Naive thymus-derived CD8-positive, alpha-beta T cell (primary cell): ENCODE results near the gene RASGRF2. TPM values are rescaled to one million over a fixed set of nuclear protein-coding genes. Genes with fewer than 3 reads are reported as not detected.
A peak's percentile ranks its signal among the peaks of the same experiment; 100 is the strongest.
"Not testable (repeated sequence)": the region's sequence is repeated elsewhere in the genome, so short reads cannot be mapped to it uniquely, and the experiment has no call there.

ENCODE experiments used
- ATAC-seq, 2 donors: fragments of 150-1000 bp; cut with Tn5 transposase in 1 of 2; sonication (Bioruptor Pico), chemical (Tn5 transposase) in 1 of 2; 1 replicate in 1 of 2; 2 replicates in 1 of 2; pipeline ENCODE4 v1.10.0; 2021; ENCODE audit warnings: mild to moderate bottlenecking in 2 of 2, moderate library complexity in 2 of 2
- POLR2A ChIA-PET: fragments of 350-600 bp; sonication (Branson Sonifier 250); formaldehyde crosslinking; loops from one replicate; lab custom pipeline; 2021; ENCODE audit warnings: antibody characterized with exemption; lab: Charles Lee
- DNase-seq, 10 donors: peaks; one replicate each; pipeline versions ENCODE4 v3.0.0 to v3.0.0-alpha.2; 2020 to 2022
- H3K27ac Mint-ChIP-seq, 10 donors: one replicate each; pipeline ENCODE4 v1.8.0; 2020 to 2022; ENCODE audit warnings: mild to moderate bottlenecking in 10 of 10, mixed read lengths in 10 of 10, moderate library complexity in 4 of 10, inconsistent platforms in 1 of 10
- H3K27me3 Mint-ChIP-seq, 5 donors: one replicate each; pipeline ENCODE4 v1.8.0; 2021 to 2022; ENCODE audit warnings: mixed read lengths in 5 of 5
- H3K36me3 Mint-ChIP-seq, 3 donors: one replicate each; pipeline ENCODE4 v1.8.0; 2020 to 2022; ENCODE audit warnings: mixed read lengths in 3 of 3, mild to moderate bottlenecking in 2 of 3, inconsistent platforms in 1 of 3
- H3K4me1 Mint-ChIP-seq, 4 donors: one replicate each; pipeline ENCODE4 v1.8.0; 2021 to 2022; ENCODE audit warnings: mixed read lengths in 4 of 4
- H3K4me3 Mint-ChIP-seq, 10 donors: one replicate each; pipeline ENCODE4 v1.8.0; 2020 to 2022; ENCODE audit warnings: mild to moderate bottlenecking in 10 of 10, mixed read lengths in 10 of 10, moderate library complexity in 6 of 10, inconsistent platforms in 1 of 10
- H3K9me3 Mint-ChIP-seq, 9 donors: one replicate each; pipeline ENCODE4 v1.8.0; 2020 to 2022; ENCODE audit warnings: mixed read lengths in 9 of 9, mild to moderate bottlenecking in 3 of 9, inconsistent platforms in 1 of 9, moderate library complexity in 1 of 9
- polyA plus RNA-seq, 3 donors: library from polyadenylated mRNA; unstranded; fragments of 300-500 nt; fragmentation: Illumina TruSeq; gene quantifications; one replicate each; pipeline ENCODE4 v1.2.3, GENCODE V29; 2021
- total RNA-seq, 8 experiments: library from RNA in 2 of 8; stranded (reverse) in 2 of 8; gene quantifications; one replicate each; pipeline ENCODE4 v1.2.3 and lab custom pipeline; 2021 to 2026

RASGRF2 gene
- total and polyA plus RNA-seq, 5 experiments from 2014 or later: 8.3 to 35.9 (median 21.7) TPM

DNA sequence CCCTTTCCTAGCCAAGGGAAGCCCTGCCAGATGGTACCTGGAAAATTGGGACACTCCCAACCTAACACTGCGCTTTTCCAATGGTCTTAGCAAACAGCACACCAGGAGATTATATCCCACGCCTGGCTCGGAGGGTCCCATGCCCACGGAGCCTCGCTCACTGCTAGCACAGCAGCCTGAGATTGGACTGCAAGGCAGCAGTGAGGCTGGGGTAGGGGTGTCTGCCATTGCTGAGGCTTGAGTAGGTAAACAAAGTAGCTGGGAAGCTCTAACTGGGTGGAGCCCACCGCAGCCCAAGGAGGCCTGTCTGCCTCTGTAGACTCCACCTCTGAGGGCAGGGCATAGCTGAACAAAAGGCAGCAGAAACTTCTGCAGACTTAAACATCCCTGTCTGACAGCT is 68.7 kb downstream of the RASGRF2 start:
- H3K27me3 Mint-ChIP-seq, ATAC-seq, DNase-seq: not testable (repeated sequence)
- Mint-ChIP-seq H3K27ac (peak overlapping the region in 4 of 10 donors; percentile 22 to 33 (median 28)), H3K36me3 (peaks cover 0 to 17% (median 11%) of the 10 kb centered on the region in 3 donors), H3K4me3 (peak overlapping the region in 2 of 10 donors; percentile 34 to 54), H3K4me1 (peaks cover 29 to 69% (median 54%) of the 10 kb centered on the region in 4 donors), H3K9me3 (peaks cover 0 to 19% (median 8%) of the 10 kb centered on the region in 9 donors)
- POLR2A ChIA-PET: interaction anchor here (1.7 kb wide), 1 partner anchor 13 kb away, joined by 4 read pairs; no protein-coding TSS in a partner anchor

DNA sequence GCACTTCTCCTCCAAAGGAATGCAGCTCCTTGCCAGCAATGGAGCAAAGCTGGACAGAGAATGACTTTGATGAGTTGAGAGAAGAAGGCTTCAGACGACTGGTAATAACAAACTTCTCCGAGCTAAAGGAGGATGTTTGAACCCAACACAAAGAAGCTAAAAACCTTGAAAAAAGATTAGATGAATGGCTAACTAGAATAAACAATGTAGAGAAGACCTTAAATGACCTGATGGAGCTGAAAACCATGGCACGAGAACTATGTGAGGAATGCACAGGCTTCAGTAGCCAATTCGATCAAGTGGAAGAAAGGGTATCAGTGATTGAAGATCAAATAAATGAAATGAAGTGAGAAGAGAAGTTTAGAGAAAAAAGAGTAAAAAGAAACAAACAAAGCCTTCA is 69.6 kb downstream of the RASGRF2 start:
- H3K4me3 Mint-ChIP-seq: peak overlapping the region in 6 of 10 donors; percentile 6 to 54 (median 32)
- H3K4me1 Mint-ChIP-seq: peaks cover 29 to 66% (median 51%) of the 10 kb centered on the region in 4 donors
- H3K27me3 Mint-ChIP-seq, ATAC-seq, DNase-seq, POLR2A ChIA-PET: not testable (repeated sequence)
- peaks cover 0 to 19% (median 11%) of the 10 kb centered on the region in 3 donors for H3K36me3 Mint-ChIP-seq
- H3K27ac Mint-ChIP-seq: peak overlapping the region in 8 of 10 donors; percentile 22 to 86 (median 60)
- H3K9me3 Mint-ChIP-seq: peaks cover 0 to 21% (median 11%) of the 10 kb centered on the region in 9 donors

DNA sequence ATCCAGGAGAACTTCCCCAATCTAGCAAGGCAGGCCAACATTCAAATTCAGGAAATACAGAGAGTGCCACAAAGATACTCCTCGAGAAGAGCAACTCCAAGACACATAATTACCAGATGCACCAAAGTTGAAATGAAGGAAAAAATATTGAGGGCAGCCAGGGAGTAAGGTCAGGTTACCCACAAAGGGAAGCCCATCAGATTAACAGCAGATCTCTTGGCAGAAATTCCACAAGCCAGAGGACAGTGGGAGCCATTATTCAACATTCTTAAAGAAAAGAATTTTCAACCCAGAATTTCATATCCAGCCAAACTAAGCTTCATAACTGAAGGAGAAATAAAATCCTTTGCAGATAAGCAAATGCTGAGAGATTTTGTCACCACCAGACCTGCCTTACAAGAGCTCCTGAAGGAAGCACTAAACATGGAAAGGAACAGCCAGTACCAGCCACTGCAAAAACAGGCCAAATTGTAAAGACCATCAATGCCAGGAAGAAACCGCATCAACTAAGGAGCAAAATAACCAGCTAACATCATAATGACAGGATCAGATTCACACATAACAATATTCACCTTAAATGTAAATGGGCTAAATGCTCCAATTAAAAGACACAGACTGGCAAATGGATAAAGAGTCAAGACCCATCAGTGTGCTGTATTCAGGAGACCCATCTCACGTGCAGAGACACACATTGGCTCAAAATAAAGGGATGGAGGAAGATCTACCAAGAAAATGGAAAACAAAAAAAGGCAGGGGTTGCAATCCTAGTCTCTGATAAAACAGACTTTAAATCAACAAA is 70.3 kb downstream of the RASGRF2 start:
- not testable (repeated sequence) for H3K4me3 Mint-ChIP-seq, H3K27me3 Mint-ChIP-seq, DNase-seq, ATAC-seq
- POLR2A ChIA-PET: interaction anchor here (0.6 kb wide), 1 partner anchor 111 kb away, joined by 3 read pairs; no protein-coding TSS in a partner anchor
- peak overlapping the region in 8 of 10 donors; percentile 22 to 80 (median 40) for H3K27ac Mint-ChIP-seq
- peaks cover 23 to 59% (median 45%) of the 10 kb centered on the region in 4 donors for H3K4me1 Mint-ChIP-seq
- peaks cover 0 to 27% (median 12%) of the 10 kb centered on the region in 9 donors for H3K9me3 Mint-ChIP-seq
- H3K36me3 Mint-ChIP-seq: peaks cover under 1 to 22% (median 7%) of the 10 kb centered on the region in 3 donors

DNA sequence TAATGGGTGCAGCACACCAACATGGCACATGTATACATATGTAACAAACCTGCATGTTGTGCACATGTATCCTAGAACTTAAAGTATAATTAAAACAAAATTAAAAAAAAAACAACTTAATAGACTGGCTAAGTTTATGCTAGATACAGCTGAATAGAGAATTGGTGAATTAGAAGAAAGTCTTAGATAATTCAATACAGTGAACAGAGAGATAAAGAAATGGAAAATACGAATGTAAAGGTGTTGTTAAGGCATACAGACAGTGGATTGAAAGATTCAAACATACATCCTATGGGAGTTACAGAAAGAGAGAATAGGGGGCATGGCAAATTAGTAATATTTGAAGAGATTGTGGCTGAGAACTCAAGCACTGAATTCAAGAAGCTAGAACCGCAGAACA is 75.4 kb downstream of the RASGRF2 start:
- DNase-seq (no peak), ATAC-seq (no peak)
- no peak overlapping the region for H3K4me3 Mint-ChIP-seq
- peaks cover 7 to 26% (median 16%) of the 10 kb centered on the region in 4 donors for H3K4me1 Mint-ChIP-seq
- POLR2A ChIA-PET: no interaction called here
- H3K9me3 Mint-ChIP-seq: peaks cover 7 to 27% (median 18%) of the 10 kb centered on the region in 9 donors
- H3K36me3 Mint-ChIP-seq: peaks cover 0 to 16% (median 11%) of the 10 kb centered on the region in 3 donors
- peak overlapping the region in 1 of 10 donors; percentile 13 for H3K27ac Mint-ChIP-seq
- H3K27me3 Mint-ChIP-seq: no peaks in the 10 kb centered on the region

DNA sequence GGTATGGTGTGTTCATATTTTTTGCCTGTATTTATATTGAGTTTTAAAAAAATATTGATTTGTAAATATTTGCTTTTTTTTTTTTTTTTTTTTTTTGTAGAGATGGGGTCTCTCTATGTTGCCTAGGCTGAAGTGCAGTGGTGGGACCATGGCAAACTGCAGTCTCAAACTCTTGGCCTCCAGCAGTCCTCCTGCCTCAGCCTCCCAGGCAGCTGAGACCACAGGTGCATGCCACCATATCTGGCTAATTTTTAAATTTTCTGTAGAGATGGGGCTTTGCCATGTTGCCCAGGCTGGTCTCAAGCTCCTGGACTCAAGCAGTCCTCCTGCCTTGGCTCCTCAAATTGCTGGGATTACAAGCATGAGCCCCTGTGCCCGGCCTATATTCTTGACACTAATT is 78.3 kb downstream of the RASGRF2 start:
- Mint-ChIP-seq H3K4me1 (peaks cover 11 to 43% (median 28%) of the 10 kb centered on the region in 4 donors), H3K27me3 (no peaks in the 10 kb centered on the region), H3K4me3 (no peak overlapping the region), H3K27ac (peak overlapping the region in 1 of 10 donors; percentile 26), H3K9me3 (peaks cover 7 to 23% (median 16%) of the 10 kb centered on the region in 9 donors), H3K36me3 (peaks cover 3 to 14% (median 11%) of the 10 kb centered on the region in 3 donors)
- POLR2A ChIA-PET: no interaction called here
- DNase-seq: no peak
- no peak for ATAC-seq

DNA sequence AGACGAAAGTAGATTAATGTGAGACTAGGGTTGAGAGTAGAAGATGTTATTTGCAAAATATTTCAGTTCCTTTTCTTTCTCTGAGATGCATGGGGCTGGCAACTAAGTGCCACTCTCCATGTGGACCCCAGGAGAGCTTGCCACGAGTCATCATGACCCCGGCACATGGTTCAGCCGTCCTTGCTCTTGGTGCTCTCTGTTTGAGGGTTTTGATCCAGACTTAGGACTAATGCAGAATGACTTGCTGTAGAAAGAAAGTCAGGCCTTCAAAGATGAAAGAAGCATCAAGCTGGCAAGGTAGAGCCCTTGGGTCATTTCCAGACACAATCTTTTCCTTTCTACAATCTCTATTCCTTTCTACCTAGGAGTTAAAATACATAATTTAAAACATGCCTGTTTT is 84.7 kb downstream of the RASGRF2 start:
- Mint-ChIP-seq H3K27me3 (peaks cover 0 to 2% (median 0%) of the 10 kb centered on the region in 5 donors), H3K27ac (peak overlapping the region in 5 of 10 donors; percentile 30 to 85 (median 49)), H3K36me3 (peaks cover 4 to 52% (median 30%) of the 10 kb centered on the region in 3 donors), H3K9me3 (no peaks in the 10 kb centered on the region), H3K4me1 (peaks cover 26 to 76% (median 64%) of the 10 kb centered on the region in 4 donors), H3K4me3 (no peak overlapping the region)
- ATAC-seq (no peak), DNase-seq (no peak)
- POLR2A ChIA-PET: interaction anchor here (0.6 kb wide), 1 partner anchor 195 kb away, joined by 3 read pairs; no protein-coding TSS in a partner anchor

DNA sequence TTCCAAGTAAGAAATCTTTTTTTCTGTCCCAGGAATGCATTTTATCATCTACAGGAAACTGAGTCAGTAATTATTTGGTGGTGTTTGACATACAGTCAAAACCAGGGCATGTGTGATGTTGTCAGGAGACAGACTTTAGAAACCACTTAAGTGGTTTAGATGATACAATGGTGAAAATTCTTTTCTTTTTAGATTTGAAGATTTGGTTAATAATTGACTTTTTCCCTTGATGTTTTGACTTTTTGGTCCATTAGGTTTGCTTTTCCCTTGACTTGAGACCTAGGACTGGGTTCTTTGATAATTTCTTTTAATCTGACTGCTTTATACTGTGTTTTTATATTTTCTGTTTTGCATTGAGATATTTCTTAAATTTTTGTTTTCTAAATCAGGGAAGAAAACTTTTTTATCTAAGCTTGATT is 85.2 kb downstream of the RASGRF2 start:
- no peak for ATAC-seq
- H3K9me3 Mint-ChIP-seq: no peaks in the 10 kb centered on the region
- H3K4me1 Mint-ChIP-seq: peaks cover 26 to 78% (median 64%) of the 10 kb centered on the region in 4 donors
- no peak overlapping the region for H3K4me3 Mint-ChIP-seq
- POLR2A ChIA-PET: no interaction called here
- H3K27ac Mint-ChIP-seq: peak overlapping the region in 5 of 10 donors; percentile 30 to 55 (median 49)
- peaks cover 5 to 55% (median 33%) of the 10 kb centered on the region in 3 donors for H3K36me3 Mint-ChIP-seq
- DNase-seq: no peak
- H3K27me3 Mint-ChIP-seq: peaks cover 0 to 2% (median 0%) of the 10 kb centered on the region in 5 donors

DNA sequence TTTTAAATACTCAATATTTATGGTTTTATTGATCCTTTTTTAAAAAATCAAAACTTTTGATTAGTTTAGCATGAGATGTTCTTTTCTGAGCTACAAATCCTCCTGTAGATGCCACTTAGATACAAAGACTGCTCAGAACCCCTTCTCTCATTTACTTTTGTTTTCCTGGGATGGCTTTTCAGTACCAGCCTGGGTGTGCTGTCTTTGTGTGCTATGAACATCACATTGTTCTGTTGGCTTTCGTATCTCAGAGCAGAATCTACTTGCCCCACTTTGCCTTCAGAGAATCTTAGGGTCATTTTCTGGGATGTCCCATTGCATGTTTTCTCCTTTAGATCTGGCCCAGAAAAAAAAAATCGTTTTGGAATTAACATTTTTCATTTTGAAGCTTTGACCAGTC is 85.9 kb downstream of the RASGRF2 start:
- Mint-ChIP-seq H3K4me1 (peaks cover 26 to 78% (median 62%) of the 10 kb centered on the region in 4 donors), H3K9me3 (no peaks in the 10 kb centered on the region), H3K27me3 (peaks cover 0 to 2% (median 0%) of the 10 kb centered on the region in 5 donors), H3K27ac (peak overlapping the region in 2 of 10 donors; percentile 12 to 48), H3K36me3 (peaks cover 12 to 59% (median 39%) of the 10 kb centered on the region in 3 donors), H3K4me3 (no peak overlapping the region)
- POLR2A ChIA-PET: no interaction called here
- no peak for ATAC-seq
- DNase-seq: no peak

DNA sequence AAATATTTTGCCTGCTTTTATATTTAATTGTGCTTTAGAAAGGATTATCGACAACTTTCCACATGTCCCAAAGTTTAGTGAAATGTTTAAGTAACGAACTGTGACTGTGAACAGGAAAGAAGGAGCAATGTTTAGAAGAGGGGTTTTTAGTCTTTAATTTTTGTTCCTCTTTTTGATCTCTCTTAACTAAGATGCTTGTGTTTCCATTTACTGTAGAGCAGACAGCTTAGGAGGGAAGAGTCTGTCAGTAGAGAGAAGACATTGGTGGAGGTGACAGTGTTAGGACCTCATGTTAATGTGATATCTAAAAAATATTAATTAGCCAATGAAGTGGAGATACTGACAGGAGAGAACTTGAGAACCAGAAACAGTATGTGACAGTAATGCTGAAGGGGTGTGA is 92.2 kb downstream of the RASGRF2 start:
- no peak for DNase-seq
- H3K4me3 Mint-ChIP-seq: no peak overlapping the region
- peak overlapping the region in 6 of 10 donors; percentile 4 to 75 (median 30) for H3K27ac Mint-ChIP-seq
- no peak for ATAC-seq
- H3K36me3 Mint-ChIP-seq: peaks cover 13 to 54% (median 43%) of the 10 kb centered on the region in 3 donors
- POLR2A ChIA-PET: no interaction called here
- no peaks in the 10 kb centered on the region for H3K27me3 Mint-ChIP-seq
- peaks cover 20 to 52% (median 37%) of the 10 kb centered on the region in 4 donors for H3K4me1 Mint-ChIP-seq
- peaks cover 0 to 3% (median 0%) of the 10 kb centered on the region in 9 donors for H3K9me3 Mint-ChIP-seq

DNA sequence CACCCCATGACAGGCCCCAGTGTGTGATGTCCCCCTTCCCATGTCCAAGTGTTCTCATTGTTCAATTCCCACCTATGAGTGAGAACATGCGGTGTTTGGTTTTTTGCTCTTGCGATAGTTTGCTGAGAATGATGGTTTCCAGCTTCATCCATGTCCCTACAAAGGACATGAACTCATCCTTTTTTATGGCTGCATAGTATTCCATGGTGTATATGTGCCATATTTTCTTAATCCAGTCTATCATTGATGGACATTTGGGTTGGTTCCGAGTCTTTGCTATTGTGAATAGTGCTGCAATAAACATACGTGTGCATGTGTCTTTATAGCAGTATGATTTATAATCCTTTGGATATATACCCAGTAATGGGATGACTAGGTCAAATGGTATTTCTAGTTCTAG is 93.1 kb downstream of the RASGRF2 start:
- Mint-ChIP-seq H3K27ac (peak overlapping the region in 1 of 10 donors; percentile 57), H3K36me3 (peaks cover 13 to 48% (median 39%) of the 10 kb centered on the region in 3 donors), H3K4me1 (peaks cover 18 to 45% (median 32%) of the 10 kb centered on the region in 4 donors)
- H3K4me3 Mint-ChIP-seq, DNase-seq, POLR2A ChIA-PET, H3K9me3 Mint-ChIP-seq, H3K27me3 Mint-ChIP-seq, ATAC-seq: not testable (repeated sequence)

DNA sequence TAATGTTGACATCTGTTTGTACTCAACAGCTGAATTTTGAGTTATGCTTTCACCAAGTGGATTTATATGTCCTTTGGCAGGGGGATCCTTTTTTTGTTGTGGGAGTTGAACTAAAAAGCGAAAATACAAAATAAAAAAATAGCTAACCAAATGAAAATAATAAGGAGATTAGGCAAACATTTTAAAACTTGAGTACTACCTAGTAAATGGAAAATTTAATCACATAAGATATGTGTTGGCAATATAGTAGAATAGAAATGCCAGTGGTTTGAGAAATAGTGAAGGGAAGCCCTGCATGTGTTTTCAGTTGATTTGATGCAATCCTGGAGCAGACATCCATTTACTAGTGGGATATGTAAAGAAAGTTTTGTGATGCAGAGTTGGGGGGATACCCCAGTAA is 98.0 kb downstream of the RASGRF2 start:
- ATAC-seq (no peak), DNase-seq (no peak)
- POLR2A ChIA-PET: interaction anchor here (1.2 kb wide), 1 partner anchor 98 kb away, joined by 3 read pairs; the partner anchor contains the start of gene RASGRF2
- peaks cover 0 to 5% (median 0%) of the 10 kb centered on the region in 9 donors for H3K9me3 Mint-ChIP-seq
- H3K4me3 Mint-ChIP-seq: no peak overlapping the region
- no peak overlapping the region for H3K27ac Mint-ChIP-seq
- H3K4me1 Mint-ChIP-seq: peaks cover 20 to 44% (median 32%) of the 10 kb centered on the region in 4 donors
- no peaks in the 10 kb centered on the region for H3K27me3 Mint-ChIP-seq
- peaks cover 11 to 41% (median 33%) of the 10 kb centered on the region in 3 donors for H3K36me3 Mint-ChIP-seq

DNA sequence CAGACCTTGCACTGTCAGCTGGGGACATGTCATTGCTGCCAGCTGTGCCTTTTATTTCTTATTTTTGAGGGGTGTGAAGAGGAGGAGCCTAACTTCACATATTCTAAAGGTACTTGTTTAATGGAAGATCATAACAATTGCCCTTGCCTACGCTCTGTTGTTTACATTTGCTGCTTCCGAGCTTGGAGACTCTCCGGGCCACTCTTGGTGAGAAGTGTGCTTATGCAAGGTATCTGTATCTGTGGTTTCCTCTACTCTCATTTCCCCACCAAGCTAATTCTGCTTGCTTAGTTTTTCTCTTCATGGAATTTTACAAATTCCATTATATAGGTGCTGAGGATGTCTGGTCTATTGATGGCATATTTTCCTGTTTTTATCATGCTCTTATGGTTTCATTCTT is 105.3 kb downstream of the RASGRF2 start:
- POLR2A ChIA-PET: no interaction called here
- no peak overlapping the region for H3K4me3 Mint-ChIP-seq

More for the DNA sequence above, 105.3 kb downstream of the RASGRF2 start:
- Mint-ChIP-seq H3K9me3 (peaks cover 0 to 6% (median 0%) of the 10 kb centered on the region in 9 donors), H3K27me3 (no peaks in the 10 kb centered on the region), H3K36me3 (peaks cover 29 to 63% (median 49%) of the 10 kb centered on the region in 3 donors), H3K4me1 (peaks cover 12 to 47% (median 31%) of the 10 kb centered on the region in 4 donors), H3K27ac (peak overlapping the region in 3 of 10 donors; percentile 21 to 79 (median 73))
- ATAC-seq (no peak), DNase-seq (no peak)
